ENCODE results near the gene FBXL22. TPM values are rescaled to one million over a fixed set of nuclear protein-coding genes. Genes with fewer than 3 reads are reported as not detected.

The FBXL22 gene
- total and polyA plus RNA-seq, 2 experiments from 2014 or later, result 0.26 TPM; not detected in 1

GRCh38 chr15:63575312-63575711, 21.9 kb upstream of the FBXL22 start:
- no peak overlapping the region for H3K4me2 ChIP-seq
- no peak overlapping the region for H3K4me3 ChIP-seq
- DNase-seq (ENCODE audit: low spot score) (no peak), ATAC-seq (no peak)
- H3K4me1 ChIP-seq (ENCODE audit: insufficient read depth), result no peaks in the 10 kb centered on the region
- no peaks in the 10 kb centered on the region for H3K36me3 ChIP-seq (ENCODE audit: insufficient read depth)
- H3K79me2 ChIP-seq (replicated peaks; ENCODE audit: insufficient read depth), result no peaks in the 10 kb centered on the region
- Mint-ChIP-seq H3K9me3 (no peaks in the 10 kb centered on the region), H3K27ac (no peak overlapping the region), H3K36me3 (ENCODE audit: low read depth) (no peaks in the 10 kb centered on the region), H3K4me3 (no peak overlapping the region), H3K4me1 (no peaks in the 10 kb centered on the region), H3K27me3 (ENCODE audit: insufficient read depth, low read depth, poor library complexity) (no peaks in the 10 kb centered on the region)
- H2AFZ ChIP-seq, result no peak overlapping the region
- H3K9me2 ChIP-seq (ENCODE audit: insufficient read depth), result no peaks in the 10 kb centered on the region
- no peaks in the 10 kb centered on the region for H3F3A ChIP-seq (replicated peaks; ENCODE audit: low read depth)
- H3K27ac ChIP-seq (ENCODE audit: low read depth), result no peak overlapping the region
- H3K27me3 ChIP-seq (ENCODE audit: insufficient read depth), result no peaks in the 10 kb centered on the region
- TF ChIP-seq JUNB (IDR thresholded peaks at IDR 0.05; ENCODE audit: unreplicated experiment) (no peak), ZNF331 (CRISPR knock-in tag; IDR thresholded peaks at IDR 0.05; ENCODE audit: low read depth) (no peak), CREB1 (CRISPR knock-in tag; IDR thresholded peaks at IDR 0.05; ENCODE audit: low read depth) (no peak), NANOG (IDR thresholded peaks at IDR 0.05; ENCODE audit: borderline replicate concordance) (no peak), STAT1 (IDR thresholded peaks at IDR 0.05; ENCODE audit: unreplicated experiment) (no peak)
- TF ChIP-seq, protein P1, sequence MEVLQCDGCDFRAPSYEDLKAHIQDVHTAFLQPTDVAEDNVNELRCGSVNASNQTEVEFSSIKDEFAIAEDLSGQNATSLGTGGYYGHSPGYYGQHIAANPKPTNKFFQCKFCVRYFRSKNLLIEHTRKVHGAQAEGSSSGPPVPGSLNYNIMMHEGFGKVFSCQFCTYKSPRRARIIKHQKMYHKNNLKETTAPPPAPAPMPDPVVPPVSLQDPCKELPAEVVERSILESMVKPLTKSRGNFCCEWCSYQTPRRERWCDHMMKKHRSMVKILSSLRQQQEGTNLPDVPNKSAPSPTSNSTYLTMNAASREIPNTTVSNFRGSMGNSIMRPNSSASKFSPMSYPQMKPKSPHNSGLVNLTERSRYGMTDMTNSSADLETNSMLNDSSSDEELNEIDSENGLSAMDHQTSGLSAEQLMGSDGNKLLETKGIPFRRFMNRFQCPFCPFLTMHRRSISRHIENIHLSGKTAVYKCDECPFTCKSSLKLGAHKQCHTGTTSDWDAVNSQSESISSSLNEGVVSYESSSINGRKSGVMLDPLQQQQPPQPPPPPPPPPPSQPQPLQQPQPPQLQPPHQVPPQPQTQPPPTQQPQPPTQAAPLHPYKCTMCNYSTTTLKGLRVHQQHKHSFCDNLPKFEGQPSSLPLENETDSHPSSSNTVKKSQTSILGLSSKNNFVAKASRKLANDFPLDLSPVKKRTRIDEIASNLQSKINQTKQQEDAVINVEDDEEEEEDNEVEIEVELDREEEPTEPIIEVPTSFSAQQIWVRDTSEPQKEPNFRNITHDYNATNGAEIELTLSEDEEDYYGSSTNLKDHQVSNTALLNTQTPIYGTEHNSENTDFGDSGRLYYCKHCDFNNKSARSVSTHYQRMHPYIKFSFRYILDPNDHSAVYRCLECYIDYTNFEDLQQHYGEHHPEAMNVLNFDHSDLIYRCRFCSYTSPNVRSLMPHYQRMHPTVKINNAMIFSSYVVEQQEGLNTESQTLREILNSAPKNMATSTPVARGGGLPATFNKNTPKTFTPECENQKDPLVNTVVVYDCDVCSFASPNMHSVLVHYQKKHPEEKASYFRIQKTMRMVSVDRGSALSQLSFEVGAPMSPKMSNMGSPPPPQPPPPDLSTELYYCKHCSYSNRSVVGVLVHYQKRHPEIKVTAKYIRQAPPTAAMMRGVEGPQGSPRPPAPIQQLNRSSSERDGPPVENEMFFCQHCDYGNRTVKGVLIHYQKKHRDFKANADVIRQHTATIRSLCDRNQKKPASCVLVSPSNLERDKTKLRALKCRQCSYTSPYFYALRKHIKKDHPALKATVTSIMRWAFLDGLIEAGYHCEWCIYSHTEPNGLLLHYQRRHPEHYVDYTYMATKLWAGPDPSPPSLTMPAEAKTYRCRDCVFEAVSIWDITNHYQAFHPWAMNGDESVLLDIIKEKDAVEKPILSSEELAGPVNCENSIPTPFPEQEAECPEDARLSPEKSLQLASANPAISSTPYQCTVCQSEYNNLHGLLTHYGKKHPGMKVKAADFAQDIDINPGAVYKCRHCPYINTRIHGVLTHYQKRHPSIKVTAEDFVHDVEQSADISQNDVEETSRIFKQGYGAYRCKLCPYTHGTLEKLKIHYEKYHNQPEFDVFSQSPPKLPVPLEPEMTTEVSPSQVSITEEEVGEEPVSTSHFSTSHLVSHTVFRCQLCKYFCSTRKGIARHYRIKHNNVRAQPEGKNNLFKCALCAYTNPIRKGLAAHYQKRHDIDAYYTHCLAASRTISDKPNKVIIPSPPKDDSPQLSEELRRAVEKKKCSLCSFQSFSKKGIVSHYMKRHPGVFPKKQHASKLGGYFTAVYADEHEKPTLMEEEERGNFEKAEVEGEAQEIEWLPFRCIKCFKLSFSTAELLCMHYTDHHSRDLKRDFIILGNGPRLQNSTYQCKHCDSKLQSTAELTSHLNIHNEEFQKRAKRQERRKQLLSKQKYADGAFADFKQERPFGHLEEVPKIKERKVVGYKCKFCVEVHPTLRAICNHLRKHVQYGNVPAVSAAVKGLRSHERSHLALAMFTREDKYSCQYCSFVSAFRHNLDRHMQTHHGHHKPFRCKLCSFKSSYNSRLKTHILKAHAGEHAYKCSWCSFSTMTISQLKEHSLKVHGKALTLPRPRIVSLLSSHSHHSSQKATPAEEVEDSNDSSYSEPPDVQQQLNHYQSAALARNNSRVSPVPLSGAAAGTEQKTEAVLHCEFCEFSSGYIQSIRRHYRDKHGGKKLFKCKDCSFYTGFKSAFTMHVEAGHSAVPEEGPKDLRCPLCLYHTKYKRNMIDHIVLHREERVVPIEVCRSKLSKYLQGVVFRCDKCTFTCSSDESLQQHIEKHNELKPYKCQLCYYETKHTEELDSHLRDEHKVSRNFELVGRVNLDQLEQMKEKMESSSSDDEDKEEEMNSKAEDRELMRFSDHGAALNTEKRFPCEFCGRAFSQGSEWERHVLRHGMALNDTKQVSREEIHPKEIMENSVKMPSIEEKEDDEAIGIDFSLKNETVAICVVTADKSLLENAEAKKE (CRISPR knock-in tag; IDR thresholded peaks at IDR 0.05), result no peak
- TF ChIP-seq, protein P2, sequence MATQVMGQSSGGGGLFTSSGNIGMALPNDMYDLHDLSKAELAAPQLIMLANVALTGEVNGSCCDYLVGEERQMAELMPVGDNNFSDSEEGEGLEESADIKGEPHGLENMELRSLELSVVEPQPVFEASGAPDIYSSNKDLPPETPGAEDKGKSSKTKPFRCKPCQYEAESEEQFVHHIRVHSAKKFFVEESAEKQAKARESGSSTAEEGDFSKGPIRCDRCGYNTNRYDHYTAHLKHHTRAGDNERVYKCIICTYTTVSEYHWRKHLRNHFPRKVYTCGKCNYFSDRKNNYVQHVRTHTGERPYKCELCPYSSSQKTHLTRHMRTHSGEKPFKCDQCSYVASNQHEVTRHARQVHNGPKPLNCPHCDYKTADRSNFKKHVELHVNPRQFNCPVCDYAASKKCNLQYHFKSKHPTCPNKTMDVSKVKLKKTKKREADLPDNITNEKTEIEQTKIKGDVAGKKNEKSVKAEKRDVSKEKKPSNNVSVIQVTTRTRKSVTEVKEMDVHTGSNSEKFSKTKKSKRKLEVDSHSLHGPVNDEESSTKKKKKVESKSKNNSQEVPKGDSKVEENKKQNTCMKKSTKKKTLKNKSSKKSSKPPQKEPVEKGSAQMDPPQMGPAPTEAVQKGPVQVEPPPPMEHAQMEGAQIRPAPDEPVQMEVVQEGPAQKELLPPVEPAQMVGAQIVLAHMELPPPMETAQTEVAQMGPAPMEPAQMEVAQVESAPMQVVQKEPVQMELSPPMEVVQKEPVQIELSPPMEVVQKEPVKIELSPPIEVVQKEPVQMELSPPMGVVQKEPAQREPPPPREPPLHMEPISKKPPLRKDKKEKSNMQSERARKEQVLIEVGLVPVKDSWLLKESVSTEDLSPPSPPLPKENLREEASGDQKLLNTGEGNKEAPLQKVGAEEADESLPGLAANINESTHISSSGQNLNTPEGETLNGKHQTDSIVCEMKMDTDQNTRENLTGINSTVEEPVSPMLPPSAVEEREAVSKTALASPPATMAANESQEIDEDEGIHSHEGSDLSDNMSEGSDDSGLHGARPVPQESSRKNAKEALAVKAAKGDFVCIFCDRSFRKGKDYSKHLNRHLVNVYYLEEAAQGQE (IDR thresholded peaks at IDR 0.05; ENCODE audit: unreplicated experiment), result no peak
- no peaks in the 10 kb centered on the region for H4K20me1 ChIP-seq (replicated peaks; ENCODE audit: insufficient read depth)

Measured in GM23338 (cell line).